T-cell (primary cell): Measurements from ENCODE around the gene PLPPR1. TPM values are rescaled to one million over a fixed set of nuclear protein-coding genes. Genes with fewer than 3 reads are reported as not detected.

Experiments
- ATAC-seq, 4 experiments: fragments of 200-7000 bp in 3 of 4; fragments of 150-1000 bp in 1 of 4; cut with Tn5 transposase; replicated peaks in 1 of 4; 1 replicate in 3 of 4; 2 replicates in 1 of 4; pipeline ENCODE4 v1.10.0; 2021; ENCODE audit warnings: moderate library complexity in 3 of 4, mild to moderate bottlenecking in 2 of 4, moderate number of reproducible peaks in 1 of 4
- CTCF ChIA-PET, 2 donors: fragments of 300-600 bp; sonication (Branson Sonifier 250); formaldehyde crosslinking; loops; one replicate each; lab custom pipeline; 2022; ENCODE audit warnings: antibody characterized with exemption in 2 of 2; lab: Charles Lee
- POLR2A ChIA-PET, 2 donors: fragments of 300-600 bp; sonication (Branson Sonifier 250); formaldehyde crosslinking; loops; one replicate each; lab custom pipeline; 2022; ENCODE audit warnings: antibody characterized with exemption in 2 of 2; lab: Charles Lee
- DNase-seq, 35 experiments: peaks; one replicate each; pipeline versions ENCODE4 v3.0.0 to v3.0.0-alpha.2; 2013 to 2023
- H3K27ac ChIP-seq: one replicate; pipeline ENCODE4 v1.5.1; 2013; ENCODE audit warnings: low read length
- H3K27me3 ChIP-seq, 2 experiments: replicated peaks in 1 of 2; 1 replicate in 1 of 2; 2 replicates in 1 of 2; pipeline versions ENCODE4 v1.6.1 to v1.7.0; 2013; ENCODE audit warnings: low read length in 1 of 2, mixed read lengths in 1 of 2; ENCODE audit not compliant: control insufficient read depth in 2 of 2, insufficient read depth in 2 of 2; ENCODE audit errors: extremely low read depth in 1 of 2
- H3K36me3 ChIP-seq, 2 donors: 1 replicate in 1 of 2; 2 replicates in 1 of 2; pipeline versions ENCODE4 v1.6.1 to v1.7.0; 2013; ENCODE audit warnings: low read length in 1 of 2; ENCODE audit not compliant: control insufficient read depth in 2 of 2, insufficient read depth in 1 of 2; ENCODE audit errors: extremely low read depth in 1 of 2
- H3K4me1 ChIP-seq, 2 experiments: 1 replicate in 1 of 2; 2 replicates in 1 of 2; pipeline versions ENCODE4 v1.6.1 to v1.7.0; 2013; ENCODE audit warnings: low read length in 2 of 2, mixed read lengths in 1 of 2; ENCODE audit not compliant: insufficient read depth in 2 of 2, control insufficient read depth in 1 of 2; ENCODE audit errors: extremely low read depth in 1 of 2
- H3K4me3 ChIP-seq, 2 donors: 1 replicate in 1 of 2; 2 replicates in 1 of 2; pipeline versions ENCODE4 v1.5.1 to v1.7.0; 2013; ENCODE audit warnings: mild to moderate bottlenecking in 2 of 2, low read length in 1 of 2, moderate library complexity in 1 of 2; ENCODE audit not compliant: control insufficient read depth in 1 of 2; ENCODE audit errors: extremely low read depth in 1 of 2
- H3K9me3 ChIP-seq: 2 replicates; pipeline ENCODE4 v1.7.0; 2013
- H3K27ac Mint-ChIP-seq, 2 donors: one replicate each; pipeline ENCODE4 v1.8.0; 2020 to 2021; ENCODE audit warnings: mild to moderate bottlenecking in 2 of 2, mixed read lengths in 2 of 2
- H3K27me3 Mint-ChIP-seq, 2 donors: one replicate each; pipeline ENCODE4 v1.8.0; 2021 to 2022; ENCODE audit warnings: mixed read lengths in 2 of 2
- H3K36me3 Mint-ChIP-seq: one replicate; pipeline ENCODE4 v1.8.0; 2021; ENCODE audit warnings: mixed read lengths
- H3K4me1 Mint-ChIP-seq, 3 donors: one replicate each; pipeline ENCODE4 v1.8.0; 2020 to 2022; ENCODE audit warnings: mixed read lengths in 3 of 3, mild to moderate bottlenecking in 1 of 3
- H3K4me3 Mint-ChIP-seq, 3 donors: one replicate each; pipeline ENCODE4 v1.8.0; 2020 to 2022; ENCODE audit warnings: mild to moderate bottlenecking in 3 of 3, mixed read lengths in 3 of 3, moderate library complexity in 3 of 3
- H3K9me3 Mint-ChIP-seq, 3 donors: one replicate each; pipeline ENCODE4 v1.8.0; 2020 to 2022; ENCODE audit warnings: mixed read lengths in 3 of 3
- WGBS: methylation state at CpG from one replicate; pipeline ENCODE4 v1.1.5; 2013; ENCODE audit warnings: missing lambda C conversion rate; ENCODE audit not compliant: insufficient coverage; 5-methylcytosine and 5-hydroxymethylcytosine counted together
- total RNA-seq, 35 experiments: library from RNA in 6 of 35; stranded (reverse) in 6 of 35; fragments of 120-200 nt in 1 of 35; gene quantifications; one replicate each; pipeline versions ENCODE4 v1.2.1 to v1.2.4 and lab custom pipeline; 2013 to 2026

The PLPPR1 gene
- total RNA-seq, 5 donors from 2014 or later (not counting 1 experiment from before 2014, with no cell fraction given), result not detected

DNA sequence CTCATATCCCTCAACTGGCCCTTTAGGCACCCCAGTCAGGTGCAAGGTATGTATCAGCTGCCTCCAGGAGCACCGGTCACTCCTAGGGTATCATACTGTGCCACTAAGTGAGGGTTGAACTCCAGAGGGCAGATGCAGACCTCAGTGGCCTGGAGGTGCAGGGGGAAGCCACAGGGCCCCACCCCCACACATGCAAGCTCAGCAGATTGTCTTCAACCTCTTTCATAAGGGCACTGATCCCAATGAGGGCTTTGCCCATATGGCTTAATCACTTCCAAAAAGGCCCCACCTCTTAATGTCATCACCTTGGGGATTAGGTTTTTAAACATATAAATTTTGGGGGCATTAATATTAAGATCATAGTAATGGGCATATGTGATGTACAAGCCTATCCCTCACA lies 328.1 kb downstream of the PLPPR1 start:
- Histone ChIP-seq H3K27me3 (peaks cover 0 to 11% of the 10 kb centered on the region in 2 experiments), H3K4me3 (no peak overlapping the region), H3K36me3 (no peaks in the 10 kb centered on the region), H3K9me3 (no peaks in the 10 kb centered on the region), H3K27ac (no peak overlapping the region), H3K4me1 (no peaks in the 10 kb centered on the region)
- H3K4me3 Mint-ChIP-seq, result no peak overlapping the region
- no peak overlapping the region for H3K27ac Mint-ChIP-seq
- POLR2A ChIA-PET, result no interaction called here
- H3K9me3 Mint-ChIP-seq, result no peaks in the 10 kb centered on the region
- no peaks in the 10 kb centered on the region for H3K4me1 Mint-ChIP-seq
- no peak for ATAC-seq
- peaks cover 7 to 8% of the 10 kb centered on the region in 2 donors for H3K27me3 Mint-ChIP-seq
- CTCF ChIA-PET, result no interaction called here
- WGBS, result 0% methylated on average over 1 of the region's 1 CpG
- no peaks in the 10 kb centered on the region for H3K36me3 Mint-ChIP-seq
- DNase-seq, result no peak

DNA sequence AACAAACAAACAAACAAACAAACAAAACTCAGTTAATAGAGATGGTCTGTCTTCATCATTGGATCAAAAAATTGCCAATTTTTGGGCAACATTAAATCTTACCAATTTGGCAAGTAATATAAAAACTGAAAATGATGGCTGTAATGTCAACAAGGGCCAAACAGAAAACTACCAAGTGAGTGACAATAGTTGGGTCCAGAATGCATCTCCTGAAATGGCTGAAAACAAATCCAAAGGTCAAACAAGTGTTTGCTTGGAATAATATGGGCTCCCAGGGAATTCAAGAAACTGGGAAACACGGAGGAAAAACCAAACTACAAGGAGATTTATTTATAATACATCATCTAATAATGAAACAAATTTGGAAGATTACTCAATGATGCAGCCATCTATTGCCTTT lies 331.2 kb downstream of the PLPPR1 start:
- Histone ChIP-seq H3K9me3 (no peaks in the 10 kb centered on the region), H3K4me3 (no peak overlapping the region), H3K27me3 (peaks cover 0 to 11% of the 10 kb centered on the region in 2 experiments), H3K4me1 (no peaks in the 10 kb centered on the region), H3K27ac (no peak overlapping the region), H3K36me3 (no peaks in the 10 kb centered on the region)
- H3K4me3 Mint-ChIP-seq, result no peak overlapping the region
- no CpG with 5 or more reads among the region's 1 CpG for WGBS
- H3K27ac Mint-ChIP-seq, result no peak overlapping the region
- DNase-seq (no peak), ATAC-seq (no peak)
- no peaks in the 10 kb centered on the region for H3K4me1 Mint-ChIP-seq
- H3K9me3 Mint-ChIP-seq, result no peaks in the 10 kb centered on the region
- POLR2A ChIA-PET, result no interaction called here
- peaks cover 2 to 9% of the 10 kb centered on the region in 2 donors for H3K27me3 Mint-ChIP-seq
- H3K36me3 Mint-ChIP-seq, result no peaks in the 10 kb centered on the region
- CTCF ChIA-PET, result no interaction called here

DNA sequence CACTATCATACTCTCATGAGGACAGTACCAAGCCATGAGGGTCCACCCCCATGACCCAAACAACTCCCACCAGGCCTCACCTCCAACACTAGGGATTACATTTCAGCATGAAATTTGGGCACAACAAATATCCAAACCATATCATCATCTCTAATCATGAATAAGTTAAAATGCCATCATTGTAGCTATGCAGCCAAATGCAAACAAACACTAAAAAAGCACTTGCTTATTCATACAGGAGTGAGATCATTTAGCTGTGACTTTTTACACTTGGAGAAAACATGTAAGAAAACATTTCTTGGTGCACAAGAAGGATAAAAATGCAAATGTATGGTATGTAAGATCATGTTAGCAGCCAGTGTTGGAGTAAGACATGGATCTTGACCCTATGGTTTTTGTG lies 332.1 kb downstream of the PLPPR1 start:
- DNase-seq, result no peak
- Histone ChIP-seq H3K4me3 (no peak overlapping the region), H3K27ac (no peak overlapping the region), H3K4me1 (no peaks in the 10 kb centered on the region), H3K27me3 (peaks cover 0 to 11% of the 10 kb centered on the region in 2 experiments), H3K9me3 (no peaks in the 10 kb centered on the region), H3K36me3 (no peaks in the 10 kb centered on the region)
- no peaks in the 10 kb centered on the region for H3K36me3 Mint-ChIP-seq
- ChIA-PET POLR2A (no interaction called here), CTCF (no interaction called here)
- H3K9me3 Mint-ChIP-seq, result no peaks in the 10 kb centered on the region
- H3K27ac Mint-ChIP-seq, result no peak overlapping the region
- no peaks in the 10 kb centered on the region for H3K4me1 Mint-ChIP-seq
- peaks cover 2 to 9% of the 10 kb centered on the region in 2 donors for H3K27me3 Mint-ChIP-seq
- H3K4me3 Mint-ChIP-seq, result no peak overlapping the region
- ATAC-seq, result no peak

DNA sequence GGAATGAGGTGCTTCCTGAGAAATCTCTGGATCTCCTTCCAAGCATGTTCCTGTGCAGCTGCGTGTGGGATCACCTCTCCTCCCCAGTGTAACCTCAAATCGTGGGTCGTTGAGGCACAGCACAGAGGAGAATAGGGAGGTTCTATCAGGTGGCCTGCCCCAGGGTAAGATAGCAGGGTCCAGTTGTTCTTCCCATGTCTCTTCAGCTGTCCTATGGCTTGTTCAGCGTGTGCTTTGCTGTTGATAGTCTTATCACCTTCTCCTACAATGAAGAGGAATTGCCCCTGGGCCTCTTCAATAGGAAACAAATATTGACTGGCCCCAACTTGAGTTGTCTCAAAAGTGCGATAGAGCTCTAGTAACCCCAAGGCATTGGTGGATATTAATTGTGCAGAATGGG lies 333.9 kb downstream of the PLPPR1 start:
- Histone ChIP-seq H3K4me1 (no peaks in the 10 kb centered on the region), H3K27me3 (peaks cover 0 to 8% of the 10 kb centered on the region in 2 experiments), H3K9me3 (no peaks in the 10 kb centered on the region), H3K4me3 (no peak overlapping the region), H3K36me3 (no peaks in the 10 kb centered on the region), H3K27ac (no peak overlapping the region)
- Mint-ChIP-seq H3K9me3 (no peaks in the 10 kb centered on the region), H3K27me3 (peaks cover 6 to 16% of the 10 kb centered on the region in 2 donors), H3K4me3 (no peak overlapping the region), H3K4me1 (no peaks in the 10 kb centered on the region), H3K27ac (no peak overlapping the region), H3K36me3 (no peaks in the 10 kb centered on the region)
- 87% methylated on average over 4 of the region's 5 CpGs for WGBS
- CTCF ChIA-PET, result no interaction called here
- POLR2A ChIA-PET, result no interaction called here
- DNase-seq (no peak), ATAC-seq (no peak)

DNA sequence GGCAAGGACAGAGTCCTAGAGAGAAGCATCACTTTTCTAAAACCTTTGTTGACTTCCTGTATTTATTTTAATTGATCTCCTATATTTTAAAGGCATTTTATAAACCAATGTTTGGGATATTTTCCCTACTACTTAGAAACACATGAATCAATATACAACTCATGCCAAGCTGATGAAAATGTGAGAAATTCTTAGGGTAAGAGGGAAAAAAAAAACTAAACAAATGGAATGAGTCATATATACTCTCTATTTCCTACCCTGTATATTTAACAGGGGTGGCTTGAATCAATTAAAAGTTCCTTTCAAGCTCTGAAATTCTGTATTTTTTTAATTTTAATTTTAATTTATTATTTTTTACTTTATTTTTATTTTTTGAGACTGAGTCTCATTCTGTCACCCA lies 336.7 kb downstream of the PLPPR1 start:
- Mint-ChIP-seq H3K36me3 (no peaks in the 10 kb centered on the region), H3K4me1 (no peaks in the 10 kb centered on the region), H3K27me3 (peaks cover 6 to 19% of the 10 kb centered on the region in 2 donors), H3K27ac (no peak overlapping the region), H3K9me3 (no peaks in the 10 kb centered on the region), H3K4me3 (no peak overlapping the region)
- no peaks in the 10 kb centered on the region for H3K9me3 ChIP-seq
- no peaks in the 10 kb centered on the region for H3K36me3 ChIP-seq
- no peaks in the 10 kb centered on the region for H3K4me1 ChIP-seq
- ChIA-PET POLR2A (no interaction called here), CTCF (no interaction called here)
- DNase-seq, result no peak
- H3K27ac ChIP-seq, result no peak overlapping the region
- ATAC-seq, result no peak
- peaks cover 0 to 3% of the 10 kb centered on the region in 2 experiments for H3K27me3 ChIP-seq
- H3K4me3 ChIP-seq, result no peak overlapping the region

DNA sequence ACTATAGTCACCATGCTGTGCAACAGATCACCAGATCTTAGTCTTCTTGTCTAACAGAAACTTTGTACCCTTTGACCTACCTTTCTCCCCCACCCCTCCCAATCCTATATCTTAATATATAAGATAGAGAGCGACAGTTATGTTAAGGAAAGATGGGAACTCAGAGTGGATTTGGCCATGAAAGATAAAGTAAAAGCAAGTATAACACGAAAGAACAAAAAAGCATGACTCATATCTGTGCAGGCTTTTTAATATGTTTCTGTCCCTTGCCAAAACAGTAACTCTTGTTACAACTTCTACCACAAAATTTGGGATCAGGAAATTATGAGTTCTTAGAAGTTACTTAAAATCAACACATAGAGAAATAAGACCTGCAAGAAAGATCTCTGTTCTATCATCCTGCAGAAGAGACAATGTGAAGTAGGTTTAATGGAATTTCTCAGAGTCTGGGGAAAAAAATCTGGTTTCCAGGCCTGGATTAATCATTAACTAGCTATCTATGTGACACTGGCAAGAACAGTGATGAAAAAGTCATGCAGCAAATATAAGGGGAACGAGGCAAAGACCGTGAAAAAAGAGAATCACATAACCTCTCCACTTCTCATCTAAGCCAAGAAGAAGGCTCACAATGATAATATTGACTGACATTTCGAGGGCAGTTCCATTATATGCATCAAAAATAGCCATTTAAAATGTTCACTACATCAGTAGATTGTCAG lies 337.7 kb downstream of the PLPPR1 start:
- Histone ChIP-seq H3K27me3 (peaks cover 0 to 3% of the 10 kb centered on the region in 2 experiments), H3K4me1 (no peaks in the 10 kb centered on the region), H3K36me3 (no peaks in the 10 kb centered on the region), H3K27ac (no peak overlapping the region), H3K9me3 (no peaks in the 10 kb centered on the region), H3K4me3 (no peak overlapping the region)
- Mint-ChIP-seq H3K27ac (no peak overlapping the region), H3K36me3 (no peaks in the 10 kb centered on the region), H3K9me3 (no peaks in the 10 kb centered on the region), H3K27me3 (peaks cover 11 to 21% of the 10 kb centered on the region in 2 donors), H3K4me3 (no peak overlapping the region), H3K4me1 (no peaks in the 10 kb centered on the region)
- no peak for DNase-seq
- no CpG with 5 or more reads among the region's 5 CpGs for WGBS
- CTCF ChIA-PET, result interaction anchor here in 1 of 2 donors (0.6 kb wide), 1 partner anchor 21 kb away, joined by 9 read pairs; no protein-coding TSS in a partner anchor
- ATAC-seq, result no peak
- POLR2A ChIA-PET, result no interaction called here
